NCI-H2227 (cell line): ENCODE results near the gene LRRK1.

Experiments
- DNase-seq: peaks from one replicate; lab custom pipeline; 2025; ENCODE audit not compliant: unreplicated experiment; lab: John Stamatoyannopoulos, UW

Gene LRRK1

DNA sequence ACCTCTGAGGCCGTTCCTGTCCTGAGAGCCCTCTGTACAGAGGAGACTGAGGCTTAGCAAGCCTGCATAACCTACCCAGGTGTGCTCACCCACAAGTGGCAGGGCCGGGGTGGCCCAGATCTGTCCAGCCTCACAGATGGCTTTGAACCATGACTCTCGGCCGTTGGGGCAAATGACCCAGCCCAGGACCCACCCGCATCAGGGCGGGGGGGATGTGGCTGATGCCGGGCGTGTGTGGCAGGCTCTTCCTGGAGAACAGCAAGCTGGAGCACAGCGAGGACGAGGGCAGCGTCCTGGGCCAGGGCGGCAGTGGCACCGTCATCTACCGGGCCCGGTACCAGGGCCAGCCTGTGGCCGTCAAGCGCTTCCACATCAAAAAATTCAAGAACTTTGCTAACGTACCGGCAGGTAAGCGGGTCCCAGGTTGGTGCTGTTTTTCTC, 133.5 kb downstream of the LRRK1 start:
- DNase-seq: no peak

DNA sequence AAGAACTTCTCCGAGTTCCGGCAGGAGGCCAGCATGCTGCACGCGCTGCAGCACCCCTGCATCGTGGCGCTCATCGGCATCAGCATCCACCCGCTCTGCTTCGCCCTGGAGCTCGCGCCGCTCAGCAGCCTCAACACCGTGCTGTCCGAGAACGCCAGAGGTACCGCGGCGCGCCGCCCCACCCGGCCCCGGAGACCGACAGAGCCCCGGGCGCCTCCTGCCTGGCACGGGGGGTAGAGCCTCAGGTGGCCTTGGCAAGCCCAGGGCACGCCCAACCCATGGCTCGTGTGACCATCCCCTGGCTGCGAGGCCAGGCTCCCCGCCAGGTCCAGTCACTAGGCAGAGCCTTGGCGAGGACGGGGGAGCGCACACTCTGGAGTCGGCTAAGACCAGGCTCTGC, 134.1 kb downstream of the LRRK1 start:
- DNase-seq: no peak

DNA sequence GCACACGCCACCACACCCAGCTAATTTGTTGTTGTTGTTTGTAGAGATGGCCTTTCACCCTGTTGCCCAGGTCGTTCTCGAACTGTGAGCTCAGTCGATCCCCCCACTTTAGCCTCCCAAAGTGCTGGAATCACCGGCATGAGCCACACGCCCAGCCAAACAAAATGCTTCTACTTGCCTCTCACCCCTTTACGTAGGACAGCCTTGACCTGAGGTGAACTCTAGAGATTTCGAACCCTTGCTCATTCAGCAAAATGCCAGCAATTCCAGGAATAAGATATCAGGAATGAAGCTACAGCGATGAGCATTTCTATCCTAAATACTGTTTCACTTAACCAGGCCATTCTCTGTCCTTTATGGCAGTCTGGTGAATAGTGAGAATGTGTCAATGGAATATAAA, 135.0 kb downstream of the LRRK1 start:
- no peak for DNase-seq

GRCh38 chr15:101054991-101055390, 135.8 kb downstream of the LRRK1 start:
- DNase-seq: no peak

DNA sequence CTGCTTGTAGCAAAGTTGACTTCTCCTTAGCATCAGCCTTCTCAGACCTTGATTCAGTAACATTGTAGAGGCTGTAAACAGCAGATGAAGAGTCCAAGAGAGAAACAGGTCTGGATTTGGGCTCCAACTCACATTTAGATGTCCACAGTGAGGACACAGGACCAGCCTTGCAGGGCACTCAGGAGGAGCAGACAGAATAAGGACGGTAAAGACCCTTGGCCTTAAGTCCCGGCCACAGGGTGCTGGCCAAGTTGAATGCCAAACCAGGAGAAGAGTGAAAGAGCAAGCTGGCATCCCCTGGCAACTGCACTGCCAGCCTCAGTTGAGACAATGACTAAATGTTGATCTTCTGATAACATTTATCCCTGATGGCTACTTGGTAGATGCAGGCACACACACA, 136.3 kb downstream of the LRRK1 start:
- DNase-seq: no peak

DNA sequence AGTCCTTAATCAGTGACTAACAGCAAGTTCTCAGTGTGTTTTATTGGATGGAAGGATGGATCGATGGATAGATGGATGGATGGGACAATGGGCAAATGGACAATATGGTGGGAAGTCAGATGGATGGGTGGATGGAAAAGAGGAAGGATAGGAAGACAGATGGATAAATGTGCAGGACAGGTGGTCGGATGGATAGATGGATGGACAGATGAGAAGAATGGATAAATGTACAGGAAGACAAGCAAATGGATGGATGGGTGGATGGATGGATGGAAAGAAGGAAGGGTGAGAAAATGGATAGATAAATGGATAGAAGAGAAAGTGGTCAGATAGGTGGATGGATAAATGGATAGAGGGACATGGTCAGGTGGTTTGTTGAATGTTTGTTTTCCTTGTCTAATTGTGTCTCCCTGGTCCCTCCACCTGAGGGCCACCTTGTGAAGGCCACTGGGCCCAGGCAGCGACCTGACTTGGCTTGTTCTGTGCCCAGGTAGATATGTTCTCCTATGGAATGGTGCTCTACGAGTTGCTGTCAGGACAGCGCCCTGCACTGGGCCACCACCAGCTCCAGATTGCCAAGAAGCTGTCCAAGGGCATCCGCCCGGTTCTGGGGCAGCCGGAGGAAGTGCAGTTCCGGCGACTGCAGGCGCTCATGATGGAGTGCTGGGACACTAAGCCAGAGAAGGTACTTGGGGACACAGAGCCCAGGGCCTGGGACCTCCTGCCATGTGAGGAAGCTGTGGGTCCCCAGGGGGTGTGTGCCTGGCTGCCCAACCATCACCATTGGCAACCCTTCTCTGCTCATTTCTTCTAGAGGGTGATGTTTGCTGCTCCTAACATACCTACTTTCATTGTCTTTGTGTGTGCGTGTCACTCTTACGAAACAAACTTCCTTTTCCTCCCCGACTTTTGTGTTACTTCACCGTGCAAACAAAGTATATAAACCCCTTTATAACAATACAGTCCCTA, 137.5 kb downstream of the LRRK1 start:
- no peak for DNase-seq

DNA sequence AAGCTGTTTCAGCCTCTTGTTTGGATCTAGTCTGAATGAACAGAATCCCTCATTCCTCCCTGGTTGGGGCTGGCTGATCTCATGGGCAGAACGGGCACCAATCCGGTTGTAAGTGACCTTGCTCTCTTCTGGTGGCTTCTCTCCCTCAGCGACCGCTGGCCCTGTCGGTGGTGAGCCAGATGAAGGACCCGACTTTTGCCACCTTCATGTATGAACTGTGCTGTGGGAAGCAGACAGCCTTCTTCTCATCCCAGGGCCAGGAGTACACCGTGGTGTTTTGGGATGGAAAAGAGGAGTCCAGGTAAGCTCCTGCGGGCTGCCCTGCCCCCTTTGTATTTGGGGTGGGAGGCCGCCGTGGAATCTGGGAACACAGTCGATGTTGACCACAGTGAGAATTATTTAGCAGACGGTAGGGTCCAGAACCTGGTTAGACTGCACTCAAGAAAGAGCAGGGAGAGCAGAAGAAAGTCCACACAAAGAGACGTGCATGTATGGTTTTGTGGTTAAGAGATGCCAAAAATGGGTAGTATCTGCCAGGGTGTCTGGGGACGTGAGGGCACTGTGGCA, 138.8 kb downstream of the LRRK1 start:
- no peak for DNase-seq

- DNase-seq: no peak
Observed at GRCh38 chr15:101058735-101059134, 139.6 kb downstream of the LRRK1 start.

- no peak for DNase-seq
Observed at GRCh38 chr15:101059381-101060341, 140.5 kb downstream of the LRRK1 start.

- no peak for DNase-seq
Observed at GRCh38 chr15:101060576-101061551, 141.7 kb downstream of the LRRK1 start.

GRCh38 chr15:101062063-101062462, 142.9 kb downstream of the LRRK1 start:
- DNase-seq: no peak

- no peak for DNase-seq
Observed at GRCh38 chr15:101062471-101063171, 143.5 kb downstream of the LRRK1 start.

GRCh38 chr15:101063212-101063611, 144.1 kb downstream of the LRRK1 start:
- no peak for DNase-seq

- no peak for DNase-seq
Observed at GRCh38 chr15:101063891-101064794, 145.0 kb downstream of the LRRK1 start.

- no peak for DNase-seq
Observed at GRCh38 chr15:101064795-101065569, 145.8 kb downstream of the LRRK1 start.

GRCh38 chr15:101065570-101066221, 146.5 kb downstream of the LRRK1 start:
- DNase-seq: no peak
